Lower leg skin (tissue), 4 donors: ENCODE results near the gene HBD. TPM values are rescaled to one million over a fixed set of nuclear protein-coding genes. Genes with fewer than 3 reads are reported as not detected.

ENCODE experiments used
- DNase-seq, 2 donors: peaks; one replicate each; pipeline ENCODE4 v3.0.0-alpha.2; 2019; ENCODE audit warnings: low spot score in 2 of 2
- H3K4me3 ChIP-seq: fragments of 200-600 bp; sonication (generic); 2 replicates; pipeline ENCODE4 v1.5.1; 2017; ENCODE audit warnings: mild to moderate bottlenecking, low read depth; ENCODE audit not compliant: poor library complexity, severe bottlenecking
- POLR2A ChIP-seq, 2 donors: fragments of 450-650 bp; IDR thresholded peaks; one replicate each; pipeline ENCODE4 v1.6.1; 2016 to 2017; ENCODE audit warnings: antibody characterized with exemption in 2 of 2, mild to moderate bottlenecking in 1 of 2, moderate library complexity in 1 of 2
- WGBS, 2 donors: methylation state at CpG; one replicate each; pipeline ENCODE4 v1.1.5; 2018; 5-methylcytosine and 5-hydroxymethylcytosine counted together
- intact Hi-C: fragments of 100-400 bp; cut with DNase I; formaldehyde crosslinking; loops from one replicate; pipeline ENCODE4 v1.15.0; 2023; ENCODE audit warnings: low total_unique reads
- total RNA-seq, 4 donors: library from RNA; depleted of rRNA; stranded (reverse); fragments of >200 nt; gene quantifications; one replicate each; pipeline ENCODE4 v1.1.0, GENCODE V29; 2016
- TF ChIP-seq, protein P1 (sequence below), 3 donors: fragments of 450-650 bp; IDR thresholded peaks; one replicate each; pipeline ENCODE4 v1.5.1; 2016; ENCODE audit warnings: antibody characterized with exemption in 3 of 3, mild to moderate bottlenecking in 3 of 3, moderate library complexity in 2 of 3

HBD gene
- total RNA-seq, 4 donors from 2014 or later = not detected

DNA sequence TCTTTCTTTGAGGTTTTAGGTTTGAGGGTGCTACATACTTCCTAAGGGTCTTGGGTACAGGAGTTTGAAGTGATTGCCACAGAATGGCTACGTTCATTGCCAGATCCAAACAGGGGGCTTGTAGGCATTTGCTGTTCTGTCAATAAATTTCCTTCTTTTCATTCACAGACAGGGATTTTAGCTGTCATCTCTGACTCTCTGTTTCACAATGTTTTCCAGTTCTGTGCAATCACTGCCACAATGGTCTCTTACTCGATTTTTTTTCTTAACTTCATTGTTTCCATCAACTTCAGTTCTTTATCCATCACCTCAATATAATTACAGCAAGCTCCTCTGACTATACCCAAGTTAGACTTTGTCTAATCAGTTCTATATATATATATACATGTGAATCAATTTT, 6.2 kb upstream of the HBD start:
- intact Hi-C loops = no loop called here
- DNase-seq = no peak
- 51 to 56% methylated on average over 2 of the region's 2 CpGs for WGBS, 2 donors
- no peak overlapping the region for H3K4me3 ChIP-seq
- no peak for TF ChIP-seq POLR2A (IDR thresholded peaks at IDR 0.05)
- TF ChIP-seq, protein P1, sequence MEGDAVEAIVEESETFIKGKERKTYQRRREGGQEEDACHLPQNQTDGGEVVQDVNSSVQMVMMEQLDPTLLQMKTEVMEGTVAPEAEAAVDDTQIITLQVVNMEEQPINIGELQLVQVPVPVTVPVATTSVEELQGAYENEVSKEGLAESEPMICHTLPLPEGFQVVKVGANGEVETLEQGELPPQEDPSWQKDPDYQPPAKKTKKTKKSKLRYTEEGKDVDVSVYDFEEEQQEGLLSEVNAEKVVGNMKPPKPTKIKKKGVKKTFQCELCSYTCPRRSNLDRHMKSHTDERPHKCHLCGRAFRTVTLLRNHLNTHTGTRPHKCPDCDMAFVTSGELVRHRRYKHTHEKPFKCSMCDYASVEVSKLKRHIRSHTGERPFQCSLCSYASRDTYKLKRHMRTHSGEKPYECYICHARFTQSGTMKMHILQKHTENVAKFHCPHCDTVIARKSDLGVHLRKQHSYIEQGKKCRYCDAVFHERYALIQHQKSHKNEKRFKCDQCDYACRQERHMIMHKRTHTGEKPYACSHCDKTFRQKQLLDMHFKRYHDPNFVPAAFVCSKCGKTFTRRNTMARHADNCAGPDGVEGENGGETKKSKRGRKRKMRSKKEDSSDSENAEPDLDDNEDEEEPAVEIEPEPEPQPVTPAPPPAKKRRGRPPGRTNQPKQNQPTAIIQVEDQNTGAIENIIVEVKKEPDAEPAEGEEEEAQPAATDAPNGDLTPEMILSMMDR (IDR thresholded peaks at IDR 0.05) = no peak

DNA sequence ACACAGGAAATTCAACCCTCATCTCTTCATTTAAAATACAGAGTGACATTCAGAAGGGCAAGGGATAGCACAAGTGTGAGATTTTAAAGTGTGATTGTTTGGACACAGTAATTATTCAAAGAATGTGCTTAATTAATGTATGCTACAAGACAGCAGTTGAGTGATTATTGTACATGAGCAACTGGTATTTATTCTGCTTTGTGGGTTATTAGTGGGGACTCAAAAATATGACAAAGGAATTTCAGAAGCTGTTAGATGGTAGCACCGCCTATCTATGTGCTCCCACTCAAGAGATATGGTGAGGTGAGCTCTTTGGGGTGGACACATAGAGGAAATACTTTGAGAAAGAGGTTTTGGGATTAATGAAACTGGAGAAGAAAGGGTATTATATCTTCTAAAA, 5.8 kb upstream of the HBD start:
- no peak for TF ChIP-seq POLR2A (IDR thresholded peaks at IDR 0.05)
- TF ChIP-seq, protein P1 (IDR thresholded peaks at IDR 0.05) = no peak
- DNase-seq = no peak
- intact Hi-C loops = no loop called here
- 86 to 92% methylated on average over 1 of the region's 1 CpG for WGBS, 2 donors
- no peak overlapping the region for H3K4me3 ChIP-seq

DNA sequence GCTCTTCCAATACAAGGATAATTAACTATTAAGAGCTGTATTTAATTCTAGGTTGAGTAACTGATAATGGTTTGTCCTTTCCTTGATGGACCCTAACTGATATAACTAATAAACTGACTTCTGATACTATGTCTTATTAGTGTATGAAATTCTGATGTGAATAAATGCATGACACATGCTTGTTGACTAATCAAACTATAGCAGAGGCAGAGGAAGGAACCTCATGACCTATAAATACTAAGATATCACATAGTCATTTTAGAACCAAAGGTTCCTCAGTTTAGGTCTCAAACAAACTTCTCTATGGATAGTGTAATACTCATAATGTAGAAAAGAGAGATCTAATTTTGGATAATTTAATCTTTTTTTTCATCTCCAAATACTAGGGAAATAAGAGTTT, 4.8 kb upstream of the HBD start:
- intact Hi-C loops = no loop called here
- H3K4me3 ChIP-seq = no peak overlapping the region
- DNase-seq = no peak
- TF ChIP-seq POLR2A (IDR thresholded peaks at IDR 0.05) = no peak
- TF ChIP-seq, protein P1 (IDR thresholded peaks at IDR 0.05) = no peak

DNA sequence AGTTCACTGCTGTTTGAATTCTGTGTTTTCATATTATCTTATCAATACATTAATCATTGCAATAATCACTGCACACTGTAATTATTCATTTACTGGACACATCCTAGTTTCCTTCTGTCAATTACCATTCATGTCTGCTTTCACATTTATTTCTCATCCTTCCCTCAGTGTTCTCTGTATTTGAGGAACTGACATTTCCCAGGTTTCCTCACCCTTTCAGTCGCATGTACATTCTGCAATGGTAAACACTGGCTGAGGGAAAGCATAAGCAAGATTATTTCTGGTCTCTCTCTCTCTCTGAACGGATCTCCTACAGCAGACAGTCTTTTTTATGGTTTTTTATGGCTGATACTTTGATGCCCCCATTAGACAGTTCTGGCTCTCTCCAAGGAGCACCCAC, 4.2 kb upstream of the HBD start:
- TF ChIP-seq POLR2A (IDR thresholded peaks at IDR 0.05) = no peak
- TF ChIP-seq, protein P1 (IDR thresholded peaks at IDR 0.05) = no peak
- 43 to 51% methylated on average over 2 of the region's 2 CpGs for WGBS, 2 donors
- H3K4me3 ChIP-seq = no peak overlapping the region
- no peak for DNase-seq
- intact Hi-C loops = no loop called here

DNA sequence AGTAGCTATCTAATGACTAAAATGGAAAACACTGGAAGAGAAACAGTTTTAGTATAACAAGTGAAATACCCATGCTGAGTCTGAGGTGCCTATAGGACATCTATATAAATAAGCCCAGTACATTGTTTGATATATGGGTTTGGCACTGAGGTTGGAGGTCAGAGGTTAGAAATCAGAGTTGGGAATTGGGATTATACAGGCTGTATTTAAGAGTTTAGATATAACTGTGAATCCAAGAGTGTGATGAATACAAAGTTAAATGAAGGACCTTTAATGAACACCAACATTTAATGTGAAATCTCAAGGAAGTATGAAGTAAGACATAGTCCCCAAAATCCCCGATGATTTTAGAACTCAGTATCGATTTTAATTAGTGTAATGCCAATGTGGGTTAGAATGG, 3.1 kb upstream of the HBD start:
- TF ChIP-seq POLR2A (IDR thresholded peaks at IDR 0.05) = no peak
- 40 to 92% methylated on average over 2 of the region's 2 CpGs for WGBS, 2 donors
- DNase-seq = no peak
- intact Hi-C loops = no loop called here
- no peak overlapping the region for H3K4me3 ChIP-seq

DNA sequence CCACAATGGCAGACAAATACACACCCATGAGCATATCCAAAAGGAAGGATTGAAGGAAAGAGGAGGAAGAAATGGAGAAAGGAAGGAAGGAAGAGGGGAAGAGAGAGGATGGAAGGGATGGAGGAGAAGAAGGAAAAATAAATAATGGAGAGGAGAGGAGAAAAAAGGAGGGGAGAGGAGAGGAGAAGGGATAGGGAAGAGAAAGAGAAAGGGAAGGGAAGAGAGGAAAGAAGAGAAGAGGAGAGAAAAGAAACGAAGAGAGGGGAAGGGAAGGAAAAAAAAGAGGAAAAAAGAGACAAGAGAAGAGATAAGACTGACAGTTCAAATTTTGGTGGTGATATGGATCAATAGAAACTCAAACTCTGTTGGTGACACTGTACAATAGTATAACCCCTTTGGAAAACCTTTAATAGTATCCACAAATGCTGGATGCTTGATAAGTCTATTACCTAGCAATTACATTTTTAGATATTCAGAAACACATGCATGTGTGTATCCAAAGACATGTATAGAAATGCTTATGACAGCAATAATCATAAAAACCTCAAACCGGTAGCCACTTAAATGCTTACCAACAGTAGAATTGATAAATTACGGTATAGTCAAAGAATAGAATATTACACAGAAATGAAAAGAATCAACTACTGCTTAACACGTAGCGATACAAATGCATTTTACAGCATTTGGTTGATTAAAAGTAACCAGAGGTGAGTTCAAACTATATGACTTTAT, 1.2 kb upstream of the HBD start:
- DNase-seq = no peak
- intact Hi-C loops = no loop called here
- TF ChIP-seq POLR2A (IDR thresholded peaks at IDR 0.05) = no peak
- TF ChIP-seq, protein P1 (IDR thresholded peaks at IDR 0.05) = no peak
- 90% methylated on average over 5 of the region's 5 CpGs for WGBS, 2 donors
- no peak overlapping the region for H3K4me3 ChIP-seq
